ENCODE data around the gene SLC8A3.

DNA sequence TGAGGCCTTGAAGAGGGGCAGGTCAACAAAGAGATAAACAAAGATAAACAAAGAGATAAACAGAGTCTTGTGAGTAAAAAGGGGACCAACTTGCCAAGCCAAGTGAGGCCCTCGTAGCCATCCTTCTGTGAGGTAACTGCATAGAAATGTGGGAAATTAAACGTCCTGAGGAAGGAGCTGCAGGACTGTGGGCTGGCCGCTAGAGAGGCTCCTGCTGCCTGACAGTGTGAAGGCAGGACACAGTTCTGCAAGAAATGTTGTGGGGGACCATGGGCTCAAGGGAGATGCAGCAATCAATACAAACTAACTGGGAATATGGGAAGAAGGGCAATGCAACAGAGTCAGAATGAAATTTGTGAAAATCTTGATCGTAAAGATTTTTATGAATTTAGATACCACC, 91.9 kb downstream of the SLC8A3 start:
- TF ChIP-seq YY1 (IDR thresholded peaks at IDR 0.05; ENCODE audit: insufficient read depth, insufficient read length) (no peak), ZNF274 (IDR thresholded peaks at IDR 0.05; ENCODE audit: low read depth, low read length) (no peak), SUZ12 (IDR thresholded peaks at IDR 0.05; ENCODE audit: extremely low read depth, insufficient read depth, insufficient read length) (no peak)
